ENCODE results near the gene KSR1.

Gene KSR1

GRCh38 chr17:27558341-27558740 is 102.1 kb downstream of the KSR1 start:
- no peak for DNase-seq

GRCh38 chr17:27558842-27559505 is 102.7 kb downstream of the KSR1 start:
- no peak for DNase-seq

- no peak for DNase-seq
Observed at GRCh38 chr17:27559506-27560481, 103.5 kb downstream of the KSR1 start.

- DNase-seq = no peak
Observed at GRCh38 chr17:27560668-27561067, 104.4 kb downstream of the KSR1 start.

DNA sequence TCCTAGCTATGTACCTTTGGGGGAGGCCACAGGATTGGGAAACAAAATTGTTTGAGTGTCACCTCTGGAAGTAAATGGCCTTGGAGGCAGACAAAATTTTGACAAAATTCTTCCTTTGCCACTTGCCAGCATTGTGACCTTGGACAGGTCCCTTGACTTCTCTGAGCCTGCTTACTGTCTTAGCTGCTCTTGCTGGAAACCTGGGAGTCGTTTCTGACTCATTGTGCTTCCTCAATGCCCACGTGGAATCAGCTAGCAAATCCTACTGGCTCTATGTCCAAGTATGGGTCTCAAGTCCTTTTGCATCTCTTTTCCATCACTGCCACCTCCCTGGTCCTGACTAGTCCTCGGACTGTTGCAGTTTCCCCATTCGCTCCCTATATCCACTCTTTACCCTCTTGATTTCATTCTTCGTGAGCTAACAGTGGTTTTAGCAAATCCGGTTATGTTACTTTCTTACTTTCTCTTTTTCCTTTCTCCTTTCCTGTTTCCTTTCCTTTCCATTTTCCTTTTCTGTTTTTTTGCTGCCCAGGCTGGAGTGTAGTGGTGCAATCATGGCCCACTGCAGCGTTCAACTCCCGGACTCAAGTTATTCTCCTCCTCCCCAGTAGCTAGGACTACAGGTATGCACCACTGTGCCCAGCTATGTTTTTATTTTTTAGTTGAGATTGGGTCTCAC is 106.7 kb downstream of the KSR1 start:
- DNase-seq = no peak

GRCh38 chr17:27563532-27563931 is 107.3 kb downstream of the KSR1 start:
- DNase-seq = no peak

DNA sequence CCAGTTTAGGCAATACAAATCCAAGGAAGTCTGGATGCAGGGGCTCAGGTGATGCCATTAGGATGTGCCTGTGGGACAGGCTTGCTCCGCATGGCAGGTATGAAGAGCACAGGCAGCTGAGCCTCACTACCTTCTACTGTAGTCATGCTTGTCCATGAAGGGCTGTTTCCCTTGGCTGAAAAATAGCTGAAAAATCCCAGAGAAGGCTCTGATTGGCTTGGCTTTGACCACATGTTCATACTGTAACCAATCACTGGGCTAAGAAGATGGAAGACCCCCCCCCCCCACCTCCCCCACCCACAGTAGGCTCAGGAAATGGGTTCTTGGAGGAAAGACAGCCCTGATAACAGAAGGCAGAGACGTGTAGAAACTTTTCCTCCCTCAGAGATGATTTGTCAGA is 108.2 kb downstream of the KSR1 start:
- DNase-seq = no peak

DNA sequence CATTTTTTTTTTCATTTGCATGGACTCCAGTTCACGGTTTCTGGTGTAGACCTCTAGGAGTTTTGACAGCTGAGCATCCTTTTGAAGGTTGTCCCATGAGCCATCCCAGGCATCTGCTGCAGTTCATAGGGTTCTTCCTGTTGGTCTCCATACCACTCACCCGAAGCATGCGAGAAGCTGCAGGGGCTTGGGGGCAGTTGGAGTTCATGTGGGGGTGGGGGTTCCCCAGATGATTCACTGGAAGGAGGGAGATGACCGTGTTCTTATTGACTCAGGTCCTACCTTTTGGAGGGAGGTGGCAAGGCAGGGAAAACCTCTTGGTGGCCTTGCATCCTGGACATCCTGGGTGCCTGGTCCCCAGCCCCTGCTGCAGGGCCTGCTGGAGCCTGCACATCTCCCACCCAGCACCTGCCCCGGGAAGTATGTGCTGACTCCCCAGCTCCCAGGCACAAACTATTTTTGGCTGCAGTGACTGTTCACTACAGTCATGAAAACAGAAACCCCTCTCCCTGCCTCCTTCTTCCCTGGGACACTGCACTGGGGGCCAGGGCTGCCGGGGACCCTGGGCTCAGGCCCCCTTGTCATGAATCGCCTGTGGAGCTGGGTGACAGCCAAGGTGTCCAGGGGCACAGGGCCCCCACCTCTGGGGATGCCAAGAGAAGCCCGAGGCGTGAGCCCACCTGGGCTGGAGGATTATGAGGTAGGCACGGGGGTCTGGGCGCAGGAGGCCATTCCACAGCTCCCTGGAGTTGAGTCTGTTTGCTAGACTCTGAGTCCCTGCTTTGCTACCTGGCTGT is 109.8 kb downstream of the KSR1 start:
- DNase-seq = no peak

- no peak for DNase-seq
Observed at GRCh38 chr17:27566671-27567562, 110.7 kb downstream of the KSR1 start.

DNA sequence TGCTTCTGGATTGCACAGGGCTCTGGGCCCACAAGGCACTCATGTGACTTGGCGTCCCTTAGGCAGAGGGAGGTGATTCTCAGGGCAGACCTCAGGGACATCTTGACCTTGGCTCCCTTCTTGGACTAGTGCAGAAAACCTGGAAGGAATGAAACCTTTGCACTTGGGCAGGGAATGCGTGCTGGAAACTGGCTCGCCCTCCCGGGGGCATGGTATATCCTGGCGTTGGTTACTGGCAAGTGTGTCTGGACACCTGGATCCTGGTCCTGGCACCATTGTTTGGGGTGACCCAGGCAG is 111.3 kb downstream of the KSR1 start:
- no peak for DNase-seq

GRCh38 chr17:27568216-27568615 is 112.0 kb downstream of the KSR1 start:
- no peak for DNase-seq

- no peak for DNase-seq
Observed at GRCh38 chr17:27568811-27569210, 112.6 kb downstream of the KSR1 start.

DNA sequence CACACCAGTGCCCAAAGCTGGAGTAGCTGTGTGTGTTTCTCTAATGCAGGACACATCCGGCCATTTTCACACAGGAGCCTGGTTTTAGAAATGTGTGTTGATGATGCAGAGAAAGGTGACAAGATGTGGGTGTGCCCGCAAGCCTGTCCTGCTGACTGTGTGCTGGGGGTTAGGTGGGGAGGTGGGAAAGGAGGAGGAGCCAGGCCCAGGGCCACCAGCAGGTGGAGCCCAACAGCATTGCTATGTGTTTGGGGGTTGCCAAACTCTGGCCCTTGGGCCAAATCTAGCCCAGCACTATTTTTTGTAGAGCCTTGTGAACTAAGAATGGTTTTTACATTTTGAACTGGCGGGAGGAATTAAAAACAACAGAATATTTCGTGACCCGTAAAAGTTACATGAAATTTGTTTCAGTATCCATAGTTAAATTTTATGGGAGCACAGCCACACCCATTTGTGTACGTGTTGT is 113.0 kb downstream of the KSR1 start:
- no peak for DNase-seq

DNA sequence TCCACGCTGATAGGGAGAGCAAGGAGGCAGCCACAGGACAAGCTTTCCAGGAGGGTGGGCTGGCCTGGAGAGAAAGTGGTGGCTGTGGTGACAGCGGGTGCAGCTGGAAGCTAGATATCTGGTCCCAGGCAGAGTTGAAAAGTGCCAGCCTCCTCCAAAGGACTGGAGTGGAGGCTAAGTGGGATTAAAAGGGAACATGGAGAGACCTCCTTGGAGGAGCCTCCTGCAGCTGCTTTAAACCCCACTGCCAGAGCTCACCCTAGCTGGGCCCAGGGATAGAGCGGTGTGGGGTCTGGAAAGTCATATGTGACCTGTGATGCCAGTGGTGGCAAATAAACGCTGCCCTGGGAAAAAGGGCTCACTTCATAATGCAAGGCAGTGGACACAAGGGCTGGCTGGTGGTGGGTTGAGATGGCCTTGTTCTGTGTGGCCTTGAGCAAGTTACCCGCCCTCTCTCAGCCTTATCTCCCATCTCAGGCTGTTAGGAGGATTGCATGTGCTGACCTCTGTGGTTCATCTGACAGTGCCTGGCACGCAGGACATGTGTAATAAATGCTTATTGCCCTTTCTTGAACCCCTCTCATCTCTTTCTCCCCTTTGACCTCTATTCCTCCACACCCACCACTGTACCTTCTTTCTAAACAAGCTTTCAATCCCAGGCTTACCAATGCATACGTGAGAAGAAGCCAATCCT is 113.8 kb downstream of the KSR1 start:
- no peak for DNase-seq

GRCh38 chr17:27570578-27570914 is 114.3 kb downstream of the KSR1 start:
- no peak for DNase-seq

DNA sequence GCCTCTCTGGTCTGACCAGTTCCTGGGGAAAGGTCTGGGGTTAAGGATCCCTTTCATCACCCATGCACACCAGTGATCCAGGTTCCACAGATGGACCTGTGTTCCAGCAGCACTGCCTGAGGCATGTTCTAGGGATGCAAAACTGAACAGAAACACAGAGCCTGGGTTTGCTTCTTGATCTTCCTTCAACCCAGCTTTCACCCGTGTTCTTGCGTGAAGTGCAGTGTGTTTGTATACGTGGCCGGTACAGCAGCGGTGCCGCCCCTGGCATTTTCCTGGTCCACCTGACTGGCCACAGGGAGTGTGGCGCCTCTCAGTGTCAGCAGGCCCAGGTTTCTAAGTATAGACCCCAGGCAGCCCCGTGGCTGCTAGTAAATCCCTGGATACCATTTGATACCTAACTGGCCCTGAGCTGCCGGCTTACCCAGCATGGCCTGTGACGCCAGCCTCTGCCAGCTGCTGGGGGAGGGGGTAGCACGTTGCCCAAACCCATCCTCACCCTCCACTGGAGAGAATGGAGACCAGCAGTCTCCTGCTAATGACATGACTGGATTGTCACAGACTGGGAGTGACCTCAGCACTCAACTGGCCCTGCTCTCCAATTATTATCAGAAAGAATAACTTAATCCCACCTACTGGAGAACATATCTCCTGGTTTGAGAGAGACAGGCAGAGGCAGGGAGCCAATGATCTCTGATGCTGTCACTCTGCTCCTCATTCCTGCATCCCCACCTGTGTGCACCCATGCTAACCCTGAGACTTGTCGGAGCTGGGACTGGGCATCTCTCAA is 115.5 kb downstream of the KSR1 start:
- no peak for DNase-seq

DNA sequence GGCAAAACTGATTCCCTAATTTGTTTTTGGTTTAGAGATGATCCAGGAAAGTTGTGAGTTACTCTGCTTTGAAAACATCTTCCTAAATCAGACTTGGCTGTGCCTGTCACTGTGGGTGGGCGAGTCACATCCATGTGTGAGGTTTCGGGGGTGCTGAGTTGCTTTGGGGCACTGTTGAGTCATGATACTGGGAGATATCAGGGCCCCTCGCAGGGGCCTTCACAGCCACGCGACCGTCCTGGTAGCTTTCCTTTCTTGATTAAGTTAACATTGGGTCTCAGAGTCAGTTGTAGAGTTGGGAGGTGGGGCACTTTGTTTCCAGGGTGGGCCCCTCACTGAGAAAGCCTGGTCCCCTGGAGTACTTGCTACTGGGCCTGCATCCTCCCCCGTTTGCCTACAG is 116.4 kb downstream of the KSR1 start:
- no peak for DNase-seq

- no peak for DNase-seq
Observed at GRCh38 chr17:27573548-27573947, 117.3 kb downstream of the KSR1 start.

- no peak for DNase-seq
Observed at GRCh38 chr17:27573971-27574525, 117.8 kb downstream of the KSR1 start.

Measured in activated CD4-positive, CD25-positive, alpha-beta regulatory T cell treated with anti-CD3 and anti-CD28 coated beads, Interleukin-2, amount 50 U/mL, for 72 hours (primary cell).